Stimulated activated CD8-positive, alpha-beta memory T cell treated with anti-CD3 and anti-CD28 coated beads, Interleukin-15, amount 100 ng/mL, for 24 hours (primary cell): ENCODE data around the gene PLCL1.

Source experiments
- DNase-seq: peaks from one replicate; pipeline ENCODE4 v3.0.0-alpha.2; 2020; ENCODE audit warnings: low read depth

PLCL1 gene

GRCh38 chr2:197888321-197888720 lies 83.9 kb downstream of the PLCL1 start:
- DNase-seq = no peak

- DNase-seq = no peak
These were observed 84.6 kb downstream of the PLCL1 start for GRCh38 chr2:197889041-197889440.

GRCh38 chr2:197890168-197890567 lies 85.8 kb downstream of the PLCL1 start:
- no peak for DNase-seq

GRCh38 chr2:197891897-197892442 lies 87.6 kb downstream of the PLCL1 start:
- DNase-seq = no peak

- DNase-seq = no peak
These were observed 89.2 kb downstream of the PLCL1 start for GRCh38 chr2:197893403-197894177.

- no peak for DNase-seq
These were observed 90.4 kb downstream of the PLCL1 start for GRCh38 chr2:197894751-197895274.

- no peak for DNase-seq
These were observed 93.7 kb downstream of the PLCL1 start for GRCh38 chr2:197897960-197898678.

- DNase-seq = no peak
These were observed 100.1 kb downstream of the PLCL1 start for GRCh38 chr2:197904446-197904845.

- no peak for DNase-seq
These were observed 103.8 kb downstream of the PLCL1 start for GRCh38 chr2:197908156-197908555.

GRCh38 chr2:197908990-197909776 lies 104.8 kb downstream of the PLCL1 start:
- DNase-seq = no peak

- no peak for DNase-seq
These were observed 107.3 kb downstream of the PLCL1 start for GRCh38 chr2:197911667-197912066.

GRCh38 chr2:197913084-197913483 lies 108.7 kb downstream of the PLCL1 start:
- no peak for DNase-seq

GRCh38 chr2:197914778-197915177 lies 110.4 kb downstream of the PLCL1 start:
- DNase-seq = no peak

- DNase-seq = no peak
These were observed 111.3 kb downstream of the PLCL1 start for GRCh38 chr2:197915548-197916265.

- DNase-seq = no peak
These were observed 115.1 kb downstream of the PLCL1 start for GRCh38 chr2:197919487-197919886.

- no peak for DNase-seq
These were observed 115.7 kb downstream of the PLCL1 start for GRCh38 chr2:197920088-197920487.

- no peak for DNase-seq
These were observed 116.3 kb downstream of the PLCL1 start for GRCh38 chr2:197920592-197921201.

- no peak for DNase-seq
These were observed 120.1 kb downstream of the PLCL1 start for GRCh38 chr2:197924483-197924882.

- no peak for DNase-seq
These were observed 120.8 kb downstream of the PLCL1 start for GRCh38 chr2:197925204-197925603.

GRCh38 chr2:197925976-197926375 lies 121.6 kb downstream of the PLCL1 start:
- no peak for DNase-seq

GRCh38 chr2:197926673-197927072 lies 122.3 kb downstream of the PLCL1 start:
- no peak for DNase-seq
